DMS153 treated with DMSO at 0.1 percent for 48 hours (cell line): Measurements from ENCODE around the gene LRRC47.

Experiments
- DNase-seq: peaks from one replicate; lab custom pipeline; 2025; ENCODE audit not compliant: unreplicated experiment; lab: John Stamatoyannopoulos, UW

Gene LRRC47

GRCh38 chr1:3787349-3787715 is 9.0 kb downstream of the LRRC47 start:
- DNase-seq = no peak

- DNase-seq = no peak
Measured at GRCh38 chr1:3786468-3787348, 9.6 kb downstream of the LRRC47 start.

DNA sequence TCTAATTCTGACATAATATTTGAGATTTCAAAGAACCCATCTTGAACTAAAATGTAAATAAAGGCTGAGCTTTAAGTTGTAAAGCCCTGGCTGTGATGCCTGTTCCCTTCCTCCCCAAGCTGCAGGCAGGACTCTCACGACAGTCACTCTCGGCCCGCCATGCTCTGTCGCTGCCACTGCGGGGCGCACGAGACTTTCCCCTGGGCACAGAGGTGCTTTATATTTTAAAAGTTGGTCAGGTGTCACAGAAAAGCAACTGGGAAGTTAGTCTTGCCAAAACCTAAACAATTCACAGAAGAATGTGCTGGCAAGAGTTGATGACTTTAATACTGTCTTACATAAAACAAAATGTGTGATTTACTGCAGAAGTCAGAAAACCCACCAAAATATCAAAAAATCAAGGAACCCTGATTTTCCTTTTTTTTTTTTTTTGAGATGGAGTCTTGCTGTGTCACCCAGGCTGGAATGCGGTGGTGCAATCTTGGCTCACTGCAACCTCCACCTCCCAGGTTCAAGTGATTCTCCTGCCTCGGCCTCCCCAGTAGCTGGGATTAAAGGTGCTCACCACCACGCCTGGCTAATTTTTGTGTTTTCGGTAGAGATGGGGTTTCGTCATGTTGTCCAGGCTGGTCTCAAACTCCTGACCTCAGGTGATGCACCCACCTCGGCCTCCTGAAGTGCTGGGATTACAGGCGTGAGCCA is 10.7 kb downstream of the LRRC47 start:
- no peak for DNase-seq

GRCh38 chr1:3785045-3785444 is 11.3 kb downstream of the LRRC47 start:
- no peak for DNase-seq

GRCh38 chr1:3783651-3784474 is 12.4 kb downstream of the LRRC47 start:
- no peak for DNase-seq

DNA sequence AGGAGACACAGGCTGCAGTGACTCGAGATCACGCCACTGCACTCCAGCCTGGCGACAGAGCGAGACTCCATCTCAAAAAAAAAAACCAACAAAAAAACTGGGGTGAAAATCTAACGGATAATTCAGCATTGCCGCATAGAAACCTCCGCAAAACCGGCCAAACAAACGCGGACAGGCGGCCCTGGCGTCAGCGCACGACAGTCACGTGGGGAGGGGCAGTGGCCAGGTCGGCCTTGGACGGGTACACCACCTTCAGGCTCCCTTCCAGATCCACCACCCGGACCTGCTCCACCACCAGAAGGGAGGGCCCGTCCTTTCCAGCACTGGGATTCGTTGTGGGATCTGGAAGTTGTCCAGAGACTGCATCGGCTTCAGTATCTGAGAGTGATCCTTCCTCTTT is 15.4 kb downstream of the LRRC47 start:
- DNase-seq = no peak

DNA sequence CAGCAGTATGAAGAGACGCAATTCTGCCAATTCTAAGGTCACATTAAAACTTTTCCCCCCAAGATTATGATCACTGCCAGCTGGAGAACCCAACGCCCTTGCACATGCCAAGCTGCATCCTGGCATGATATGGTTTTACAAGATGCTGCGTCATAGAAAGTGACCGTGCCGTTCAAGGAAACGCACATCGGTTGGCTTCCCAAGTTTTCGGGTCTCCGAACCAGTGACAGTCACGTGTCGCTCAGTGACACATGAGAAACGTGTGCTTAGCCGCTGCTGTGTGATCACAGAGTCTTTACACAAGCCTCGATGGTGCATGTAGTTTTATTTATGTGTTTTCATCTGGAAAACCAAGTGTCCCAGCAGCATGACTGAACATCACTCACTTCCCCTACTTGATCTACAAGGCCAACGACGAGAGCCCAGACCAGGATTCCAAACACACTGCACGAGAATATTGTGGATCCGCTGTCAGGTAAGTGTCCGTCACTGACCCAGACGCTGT is 16.3 kb downstream of the LRRC47 start:
- DNase-seq = no peak

- no peak for DNase-seq
Measured at GRCh38 chr1:3779265-3779911, 16.9 kb downstream of the LRRC47 start.

DNA sequence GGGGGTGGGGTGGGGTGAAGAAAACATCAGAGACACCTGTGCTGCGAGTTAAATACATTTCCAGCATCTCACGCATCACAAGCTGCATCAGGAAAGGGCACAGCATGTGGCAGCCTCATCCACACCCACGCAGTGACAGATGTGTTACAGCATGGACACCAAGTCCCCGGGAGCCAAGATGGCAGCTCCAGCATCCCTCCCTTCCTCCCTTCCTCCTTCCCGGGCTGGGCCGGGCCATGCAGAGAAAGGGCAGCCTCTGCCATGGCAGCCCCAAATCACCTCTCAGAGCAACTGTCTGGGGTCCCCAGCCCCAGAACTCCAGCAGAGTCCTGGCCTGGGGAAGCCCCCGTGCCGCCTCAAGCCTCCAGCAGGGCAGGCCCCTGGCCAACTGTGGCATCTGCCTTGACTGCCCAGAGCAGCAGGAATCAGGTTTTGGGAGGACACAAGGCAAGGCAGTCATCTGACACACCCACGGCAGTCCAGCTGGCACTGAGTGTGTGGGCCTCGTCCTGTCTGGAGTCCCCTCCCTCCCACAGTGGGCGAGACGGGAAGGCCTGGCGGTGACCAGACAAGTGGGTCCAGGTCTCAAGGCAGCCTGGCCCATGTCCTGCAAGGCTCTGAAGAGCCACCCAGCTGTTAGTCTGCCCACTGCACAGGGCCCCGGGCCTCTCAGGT is 17.6 kb downstream of the LRRC47 start:
- DNase-seq = no peak

GRCh38 chr1:3777647-3778589 is 18.4 kb downstream of the LRRC47 start:
- DNase-seq = no peak

- DNase-seq = no peak
Measured at GRCh38 chr1:3777078-3777547, 19.2 kb downstream of the LRRC47 start.

DNA sequence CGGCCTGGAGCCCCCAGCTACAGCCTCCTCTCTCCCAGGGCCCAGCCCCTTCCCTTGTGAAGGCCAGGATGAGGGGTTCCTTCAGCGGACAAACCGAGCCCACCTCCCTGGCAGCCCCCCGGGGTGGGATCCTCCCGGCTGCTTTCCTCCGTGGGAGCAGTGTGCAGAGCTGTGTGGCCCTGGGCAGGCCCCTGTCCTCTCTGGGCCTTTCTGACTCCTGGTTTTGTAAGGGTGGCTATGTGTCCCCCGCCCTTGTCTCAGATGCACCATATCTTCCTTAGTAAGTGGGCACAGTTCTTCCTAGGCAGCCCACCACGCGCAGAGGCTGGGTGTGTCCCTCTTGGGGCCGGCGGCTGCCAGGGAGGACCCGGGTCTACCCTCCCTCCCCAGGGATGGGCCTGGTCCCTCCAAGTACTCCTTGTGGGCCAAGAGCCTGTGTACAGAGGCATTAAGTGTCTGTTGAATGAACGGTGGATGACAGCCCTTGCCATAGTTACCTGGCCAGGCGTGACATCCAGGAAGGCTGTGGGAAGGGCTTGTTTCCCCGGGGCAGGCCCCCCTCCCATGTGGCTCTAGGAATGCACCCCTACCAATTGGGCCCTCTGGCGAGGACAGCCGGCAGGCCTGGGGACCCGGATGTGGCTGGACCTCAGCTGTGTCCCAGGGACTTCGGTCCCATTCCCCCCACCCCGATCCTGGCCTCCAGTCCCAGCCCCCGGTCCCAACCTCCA is 19.9 kb downstream of the LRRC47 start:
- no peak for DNase-seq

DNA sequence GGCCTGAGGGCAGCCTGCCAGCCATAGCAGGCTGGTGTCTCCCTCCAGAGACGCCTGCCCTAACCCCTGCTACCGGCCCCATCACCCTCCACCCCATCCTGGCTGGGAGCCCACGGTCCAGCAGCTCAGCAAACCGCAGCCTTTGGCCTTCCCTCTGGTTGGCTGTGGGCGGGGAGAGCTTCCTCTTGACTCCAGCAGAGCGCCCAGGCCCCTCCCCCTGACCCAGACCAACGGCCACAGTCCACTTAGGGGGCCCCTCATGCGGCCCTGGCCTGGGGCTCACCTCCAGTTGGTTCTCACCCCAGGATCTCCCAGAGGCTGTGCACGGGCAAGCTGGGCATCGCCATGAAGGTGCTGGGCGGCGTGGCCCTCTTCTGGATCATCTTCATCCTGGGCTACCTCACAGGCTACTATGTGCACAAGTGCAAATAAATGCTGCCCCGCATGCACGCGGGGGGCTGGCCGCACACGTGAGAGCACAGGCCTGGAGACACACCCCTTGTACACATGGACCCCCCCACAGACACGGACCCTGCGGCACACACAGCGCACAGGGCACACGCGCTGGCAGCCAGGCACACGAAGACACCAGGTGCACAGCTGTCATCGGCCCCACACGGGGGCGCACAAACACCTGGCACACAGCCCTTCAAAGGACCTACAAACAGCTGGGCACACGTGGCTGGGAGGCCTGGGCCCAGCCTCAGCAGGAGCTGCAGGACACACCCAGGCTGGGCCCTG is 20.6 kb downstream of the LRRC47 start:
- DNase-seq = peak; percentile 35

DNA sequence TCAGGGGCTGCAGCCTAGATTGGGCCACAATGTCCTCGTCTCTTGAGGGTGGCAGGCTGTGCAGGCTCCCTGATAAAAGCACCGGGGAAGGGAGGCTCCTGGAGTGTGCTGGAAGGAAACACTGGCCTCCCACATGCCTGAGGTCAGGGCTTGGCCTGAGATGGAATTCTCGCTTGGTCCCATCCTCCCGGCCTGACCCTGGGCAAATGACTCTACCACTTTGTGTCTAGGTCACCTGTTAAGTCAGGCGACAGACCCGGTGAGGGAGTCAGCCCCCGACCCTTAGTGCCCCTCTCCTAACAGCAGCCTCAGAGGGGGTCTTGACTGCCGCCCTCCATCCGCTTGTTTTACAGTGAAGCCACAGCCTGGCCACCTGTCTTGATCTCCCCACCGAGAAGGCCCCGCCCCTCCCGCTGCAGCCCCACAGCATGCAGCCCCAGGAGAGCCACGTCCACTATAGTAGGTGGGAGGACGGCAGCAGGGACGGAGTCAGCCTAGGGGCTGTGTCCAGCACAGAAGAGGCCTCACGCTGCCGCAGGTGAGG is 21.3 kb downstream of the LRRC47 start:
- DNase-seq = no peak

DNA sequence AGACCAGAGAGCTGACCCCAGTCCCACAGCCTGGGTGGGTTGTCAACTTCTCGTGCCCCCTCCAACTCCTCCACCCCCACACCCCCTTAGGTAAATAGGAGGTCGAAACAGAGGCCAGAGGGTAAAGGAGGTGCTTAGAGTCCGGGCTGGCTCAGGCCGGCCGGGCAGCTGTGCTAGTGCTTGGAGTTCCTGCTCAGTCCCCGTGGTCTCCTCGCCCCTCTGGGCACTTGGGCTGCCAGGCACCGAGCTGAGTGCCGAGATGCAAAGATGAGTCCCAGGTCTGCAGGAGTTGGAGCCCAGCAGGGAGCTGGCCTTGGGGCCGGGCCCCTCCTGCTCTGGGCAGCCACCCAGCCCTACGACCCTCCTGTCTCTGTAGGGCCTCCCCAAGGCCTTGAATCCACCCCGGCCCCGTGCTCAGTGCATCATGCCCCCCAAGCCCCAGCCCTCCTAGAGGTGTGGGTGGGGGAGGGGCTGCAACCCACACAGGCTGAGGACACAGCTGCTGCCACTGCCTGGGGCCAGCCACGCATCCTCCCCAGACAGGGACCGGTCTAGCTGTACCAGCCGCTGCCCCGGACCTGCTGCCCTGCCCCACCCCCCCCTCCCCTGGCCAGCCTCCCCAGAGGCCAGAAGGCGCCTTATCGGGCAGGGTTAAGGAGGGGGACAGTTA is 21.9 kb downstream of the LRRC47 start:
- no peak for DNase-seq

DNA sequence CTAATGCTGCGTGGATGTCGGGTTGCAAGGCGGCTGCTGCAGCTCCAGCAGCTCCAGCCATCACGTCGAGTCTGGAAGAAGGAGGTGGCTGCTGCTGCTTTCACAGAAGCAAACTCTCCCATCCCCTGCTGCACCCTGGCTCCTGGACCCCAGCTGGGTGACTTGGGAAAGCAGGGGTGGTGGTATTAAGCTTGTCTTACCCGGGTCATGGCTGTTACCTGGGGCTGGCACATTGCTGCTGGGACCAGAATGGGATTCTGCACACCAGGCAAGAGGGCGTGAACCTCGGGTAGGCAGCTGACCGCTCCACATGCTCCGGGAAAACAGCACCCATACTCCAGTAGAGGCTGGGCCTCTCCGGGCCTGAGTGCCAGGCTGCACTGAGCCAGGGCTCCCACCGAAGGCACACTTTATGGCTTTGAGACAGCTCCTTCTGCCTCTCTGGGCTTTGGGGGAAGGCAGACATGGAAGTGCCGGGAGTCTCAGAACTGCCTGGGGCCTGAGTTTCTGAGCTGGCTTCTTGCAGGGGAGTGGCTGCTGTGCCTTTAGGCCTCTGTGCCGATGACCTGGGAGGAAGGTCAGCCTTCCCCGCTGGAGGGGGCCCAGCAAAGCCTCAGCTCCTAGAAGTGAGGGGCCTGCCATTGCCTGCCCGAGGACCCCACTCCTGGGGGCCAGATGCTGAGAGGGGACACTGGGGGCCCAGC is 22.6 kb downstream of the LRRC47 start:
- DNase-seq = no peak
